Prostate gland (tissue), 2 donors: ENCODE measurements around the gene AK8.

ENCODE experiments used
- CTCF ChIP-seq, 4 experiments: fragments of 200-600 bp in 2 of 4; fragments of 450-650 bp in 2 of 4; sonication (generic) in 2 of 4; IDR thresholded peaks; 1 replicate in 3 of 4; 2 replicates in 1 of 4; pipeline ENCODE4 v1.5.1; 2016 to 2019; ENCODE audit warnings: antibody characterized with exemption in 4 of 4, mild to moderate bottlenecking in 2 of 4, moderate library complexity in 2 of 4
- POLR2AphosphoS5 ChIP-seq: sonication (generic); formaldehyde crosslinking; IDR thresholded peaks from one replicate; pipeline ENCODE4 v1.6.1; 2017; ENCODE audit warnings: antibody characterized with exemption

- no peak for TF ChIP-seq CTCF (IDR thresholded peaks at IDR 0.05)
- no peak for TF ChIP-seq POLR2AphosphoS5
Measured at GRCh38 chr9:132887181-132888120, 9.4 kb upstream of the AK8 start.
